Fibroblast of lung (primary cell): ENCODE results near the gene TRIM8. TPM values are rescaled to one million over a fixed set of nuclear protein-coding genes. Genes with fewer than 3 reads are reported as not detected.

Experiments
- DNase-seq, 2 donors: peaks; one replicate each; pipeline versions ENCODE4 v3.0.0 to v3.0.0-alpha.2; 2010; ENCODE audit warnings: low read depth in 2 of 2
- H2AFZ ChIP-seq: 2 replicates; pipeline ENCODE4 v1.5.1; 2012; ENCODE audit warnings: low read length, control low read depth, inconsistent platforms
- H3K27ac ChIP-seq: 2 replicates; pipeline ENCODE4 v1.5.1; 2011; ENCODE audit warnings: low read length, control low read depth; ENCODE audit not compliant: insufficient read depth
- H3K27me3 ChIP-seq: 2 replicates; pipeline ENCODE4 v1.5.1; 2011; ENCODE audit warnings: mild to moderate bottlenecking, low read length; ENCODE audit not compliant: control insufficient read depth, insufficient read depth
- H3K36me3 ChIP-seq: 2 replicates; pipeline ENCODE4 v1.5.1; 2011; ENCODE audit warnings: low read length; ENCODE audit not compliant: control insufficient read depth, insufficient read depth
- H3K4me1 ChIP-seq: 2 replicates; pipeline ENCODE4 v1.5.1; 2011; ENCODE audit warnings: low read length; ENCODE audit not compliant: control insufficient read depth, insufficient read depth; ENCODE audit errors: extremely low read depth
- H3K4me2 ChIP-seq: 2 replicates; pipeline ENCODE4 v1.5.1; 2011; ENCODE audit warnings: low read length, control low read depth; ENCODE audit not compliant: insufficient read depth; ENCODE audit errors: extremely low read depth
- H3K4me3 ChIP-seq, 4 experiments: fragments of 200-600 bp in 1 of 4; sonication (generic) in 1 of 4; replicated peaks in 1 of 4; 2 replicates each; pipeline ENCODE4 v1.5.1; 2011 to 2016; ENCODE audit warnings: low read length in 4 of 4, low read depth in 3 of 4, mild to moderate bottlenecking in 3 of 4, control low read depth in 2 of 4, inconsistent platforms in 1 of 4, mixed read lengths in 1 of 4; ENCODE audit not compliant: insufficient read depth in 1 of 4; ENCODE audit errors: control extremely low read depth in 1 of 4
- H3K79me2 ChIP-seq: 2 replicates; pipeline ENCODE4 v1.5.1; 2012; ENCODE audit warnings: mild to moderate bottlenecking, low read length, inconsistent platforms; ENCODE audit not compliant: control insufficient read depth, insufficient read depth
- H3K9ac ChIP-seq: 2 replicates; pipeline ENCODE4 v1.5.1; 2011; ENCODE audit warnings: mild to moderate bottlenecking, low read length, control low read depth; ENCODE audit not compliant: insufficient read depth
- H3K9me3 ChIP-seq: 2 replicates; pipeline ENCODE4 v1.5.1; 2012; ENCODE audit warnings: low read depth, low read length; ENCODE audit not compliant: control insufficient read depth, insufficient read depth
- H4K20me1 ChIP-seq: 2 replicates; pipeline ENCODE4 v1.5.1; 2011; ENCODE audit warnings: low read length; ENCODE audit not compliant: control insufficient read depth, insufficient read depth; ENCODE audit errors: extremely low read depth
- EZH2 ChIP-seq: IDR thresholded peaks from 2 replicates; pipeline ENCODE4 v1.5.1; 2012; ENCODE audit warnings: low read length, control low read depth, mild to moderate bottlenecking; ENCODE audit errors: missing control alignments
- polyA plus RNA-seq, 2 donors: library from polyadenylated mRNA; depleted of rRNA in 1 of 2; stranded (reverse) in 1 of 2; unstranded in 1 of 2; fragments of >200 nt; gene quantifications; 2 replicates each; pipeline ENCODE4 v1.2.1, GENCODE V29; 2011 to 2012; ENCODE audit warnings: missing spikeins in 1 of 2
- total RNA-seq: library from RNA; depleted of rRNA; stranded (reverse); fragments of >200 nt; gene quantifications from 2 replicates; pipeline ENCODE4 v1.2.1, GENCODE V29; 2014
- TF ChIP-seq, protein P1 (sequence below), 2 donors: IDR thresholded peaks in 1 of 2; conservative IDR thresholded peaks in 1 of 2; 1 replicate in 1 of 2; 2 replicates in 1 of 2; pipeline ENCODE4 v1.5.1; 2011 to 2012; ENCODE audit warnings: low read length in 2 of 2, control low read depth in 1 of 2, inconsistent platforms in 1 of 2, low read depth in 1 of 2, mild to moderate bottlenecking in 1 of 2

TRIM8 gene
- total and polyA plus RNA-seq, 2 donors (not counting 1 experiment from before 2014, with no cell fraction given), result 93.2 to 143 TPM

DNA sequence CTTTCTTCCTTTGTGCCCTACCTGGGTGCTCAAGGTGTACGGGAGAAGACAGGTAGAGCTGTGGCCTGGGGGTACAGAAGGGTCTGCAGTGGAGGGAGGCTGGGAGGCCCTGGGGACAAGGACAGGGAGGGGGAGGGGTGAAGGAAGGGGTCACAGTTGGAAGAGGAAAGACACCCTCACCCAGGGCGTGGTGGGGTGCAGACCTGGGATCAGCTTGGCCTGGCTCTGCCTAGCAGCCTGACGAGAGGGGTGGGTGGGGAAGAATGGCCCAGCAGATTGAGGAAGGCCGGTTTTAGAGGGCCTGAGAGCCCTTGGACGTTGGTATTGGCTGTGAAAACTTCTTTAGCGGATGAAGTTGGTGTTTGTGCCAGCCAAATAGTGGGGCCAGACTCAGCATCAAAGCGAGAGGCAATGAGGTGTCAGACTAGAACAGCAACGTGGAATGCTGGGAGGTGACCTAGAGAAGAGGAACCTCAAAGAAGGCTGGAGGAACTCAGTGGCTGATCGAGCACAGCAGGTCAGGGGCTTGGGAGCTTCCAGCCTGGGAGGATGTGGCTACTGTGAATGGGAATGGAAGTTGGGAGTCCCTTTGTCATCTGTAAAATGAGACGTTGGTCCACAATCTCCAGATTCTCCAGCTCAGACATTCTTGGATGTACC lies 18.1 kb upstream of the TRIM8 start:
- DNase-seq, result no peak
- Histone ChIP-seq H4K20me1 (no peaks in the 10 kb centered on the region), H3K27ac (no peak overlapping the region), H3K36me3 (no peaks in the 10 kb centered on the region), H2AFZ (no peak overlapping the region), H3K9ac (no peak overlapping the region), H3K4me1 (peaks cover 54% of the 10 kb centered on the region), H3K4me3 (no peak overlapping the region), H3K9me3 (no peaks in the 10 kb centered on the region), H3K4me2 (no peak overlapping the region), H3K79me2 (no peaks in the 10 kb centered on the region), H3K27me3 (no peaks in the 10 kb centered on the region)
- TF ChIP-seq, protein P1, sequence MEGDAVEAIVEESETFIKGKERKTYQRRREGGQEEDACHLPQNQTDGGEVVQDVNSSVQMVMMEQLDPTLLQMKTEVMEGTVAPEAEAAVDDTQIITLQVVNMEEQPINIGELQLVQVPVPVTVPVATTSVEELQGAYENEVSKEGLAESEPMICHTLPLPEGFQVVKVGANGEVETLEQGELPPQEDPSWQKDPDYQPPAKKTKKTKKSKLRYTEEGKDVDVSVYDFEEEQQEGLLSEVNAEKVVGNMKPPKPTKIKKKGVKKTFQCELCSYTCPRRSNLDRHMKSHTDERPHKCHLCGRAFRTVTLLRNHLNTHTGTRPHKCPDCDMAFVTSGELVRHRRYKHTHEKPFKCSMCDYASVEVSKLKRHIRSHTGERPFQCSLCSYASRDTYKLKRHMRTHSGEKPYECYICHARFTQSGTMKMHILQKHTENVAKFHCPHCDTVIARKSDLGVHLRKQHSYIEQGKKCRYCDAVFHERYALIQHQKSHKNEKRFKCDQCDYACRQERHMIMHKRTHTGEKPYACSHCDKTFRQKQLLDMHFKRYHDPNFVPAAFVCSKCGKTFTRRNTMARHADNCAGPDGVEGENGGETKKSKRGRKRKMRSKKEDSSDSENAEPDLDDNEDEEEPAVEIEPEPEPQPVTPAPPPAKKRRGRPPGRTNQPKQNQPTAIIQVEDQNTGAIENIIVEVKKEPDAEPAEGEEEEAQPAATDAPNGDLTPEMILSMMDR (conservative IDR thresholded peaks at IDR 0.05 in 1 of 2, IDR thresholded peaks at IDR 0.05 in 1 of 2; ENCODE audit: low read depth in 1 of 2, low read length in 2 of 2), result no peak
- TF ChIP-seq EZH2, result no peak

DNA sequence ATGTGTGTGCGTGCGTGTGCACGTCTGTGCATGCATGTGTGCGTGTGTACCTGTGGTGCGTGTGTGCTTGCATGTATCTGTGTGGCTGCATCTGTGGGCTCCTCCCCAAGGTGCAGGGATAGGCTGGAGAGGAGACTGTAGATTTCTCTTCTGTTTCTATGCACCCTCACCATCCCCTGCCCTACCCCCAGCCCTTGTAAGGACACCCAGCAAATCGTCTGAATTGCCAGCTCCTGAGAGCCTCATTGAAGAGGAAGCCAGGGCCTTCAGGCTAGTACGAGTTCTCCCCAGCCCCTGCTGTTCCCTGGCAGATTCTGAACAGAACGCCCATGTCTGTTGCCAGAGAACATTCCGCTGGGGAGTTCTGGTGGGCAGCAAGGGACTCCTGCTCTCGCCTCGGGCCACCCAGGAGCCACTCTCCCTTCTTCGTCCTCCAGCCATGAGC lies 17.0 kb upstream of the TRIM8 start:
- H3K79me2 ChIP-seq, result no peaks in the 10 kb centered on the region
- H3K27ac ChIP-seq, result peak overlapping the region; percentile 83
- no peaks in the 10 kb centered on the region for H3K9me3 ChIP-seq
- DNase-seq, result no peak
- H3K4me2 ChIP-seq, result no peak overlapping the region
- no peaks in the 10 kb centered on the region for H3K27me3 ChIP-seq
- H3K4me1 ChIP-seq, result peaks cover 55% of the 10 kb centered on the region
- peak overlapping the region; percentile 32 for H3K9ac ChIP-seq
- H3K4me3 ChIP-seq, result no peak overlapping the region
- TF ChIP-seq EZH2, result no peak
- TF ChIP-seq, protein P1 (conservative IDR thresholded peaks at IDR 0.05 in 1 of 2, IDR thresholded peaks at IDR 0.05 in 1 of 2; ENCODE audit: low read depth in 1 of 2, low read length in 2 of 2), result no peak
- H4K20me1 ChIP-seq, result no peaks in the 10 kb centered on the region
- peak overlapping the region; percentile 66 for H2AFZ ChIP-seq
- H3K36me3 ChIP-seq, result peaks cover 2% of the 10 kb centered on the region

DNA sequence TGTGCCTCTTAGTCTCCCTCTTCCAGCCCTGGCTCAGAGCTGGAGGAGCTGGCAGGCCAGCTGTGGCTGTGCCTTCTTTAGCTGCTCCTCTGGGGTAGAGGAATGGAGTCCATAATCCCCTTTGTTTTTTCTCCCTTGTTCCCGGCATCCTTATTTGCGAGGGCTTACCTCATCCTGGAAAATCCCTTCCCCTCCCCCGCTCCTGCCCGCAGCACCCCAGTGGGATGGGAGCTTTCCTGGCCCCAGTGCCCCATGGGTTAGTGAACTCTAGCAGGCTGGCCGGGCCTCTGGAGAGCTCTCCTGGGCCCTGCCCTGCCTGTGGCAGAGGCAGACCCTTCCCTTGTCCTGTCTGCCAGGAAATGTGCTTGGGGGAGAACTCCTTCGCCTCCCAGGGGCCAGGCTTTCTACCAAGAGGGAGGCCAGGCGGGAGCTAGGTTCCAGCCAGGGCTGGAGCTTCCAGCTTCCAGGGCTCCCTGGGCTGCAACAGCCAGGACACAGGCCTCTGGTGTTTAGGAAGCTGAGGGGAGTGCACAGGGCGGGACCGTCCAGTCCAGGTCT lies 16.5 kb upstream of the TRIM8 start:
- Histone ChIP-seq H3K36me3 (peaks cover 2% of the 10 kb centered on the region), H3K9me3 (no peaks in the 10 kb centered on the region), H3K9ac (peak overlapping the region; percentile 25), H3K27ac (peak overlapping the region; percentile 83), H3K4me1 (peaks cover 60% of the 10 kb centered on the region), H3K27me3 (no peaks in the 10 kb centered on the region), H3K4me2 (peak overlapping the region; percentile 52), H2AFZ (peak overlapping the region; percentile 66), H4K20me1 (no peaks in the 10 kb centered on the region), H3K79me2 (no peaks in the 10 kb centered on the region), H3K4me3 (no peak overlapping the region)
- TF ChIP-seq, protein P1 (conservative IDR thresholded peaks at IDR 0.05 in 1 of 2, IDR thresholded peaks at IDR 0.05 in 1 of 2; ENCODE audit: low read depth in 1 of 2, low read length in 2 of 2), result no peak
- TF ChIP-seq EZH2, result no peak
- peak; percentile 62 to 72 for DNase-seq
